Embryonic facial prominence (tissue), 1 donor: Measurements from ENCODE around the gene NFX1.
"Not testable (repeated sequence)": the region's sequence is repeated elsewhere in the genome, so short reads cannot be mapped to it uniquely, and the experiment has no call there.

Source experiments
- DNase-seq: peaks from one replicate; pipeline ENCODE4 v3.0.0-alpha.2; 2016; ENCODE audit errors: extremely low spot score

NFX1 gene

GRCh38 chr9:33310748-33311147 lies 20.4 kb downstream of the NFX1 start:
- DNase-seq: no peak

GRCh38 chr9:33311953-33312352 lies 21.6 kb downstream of the NFX1 start:
- DNase-seq: no peak

GRCh38 chr9:33315371-33315770 lies 25.1 kb downstream of the NFX1 start:
- no peak for DNase-seq

GRCh38 chr9:33317136-33317535 lies 26.8 kb downstream of the NFX1 start:
- DNase-seq: not testable (repeated sequence)

- no peak for DNase-seq
Observed at GRCh38 chr9:33318225-33318624, 27.9 kb downstream of the NFX1 start.

- DNase-seq: no peak
Observed at GRCh38 chr9:33318781-33319180, 28.5 kb downstream of the NFX1 start.

- no peak for DNase-seq
Observed at GRCh38 chr9:33320230-33320567, 29.9 kb downstream of the NFX1 start.

DNA sequence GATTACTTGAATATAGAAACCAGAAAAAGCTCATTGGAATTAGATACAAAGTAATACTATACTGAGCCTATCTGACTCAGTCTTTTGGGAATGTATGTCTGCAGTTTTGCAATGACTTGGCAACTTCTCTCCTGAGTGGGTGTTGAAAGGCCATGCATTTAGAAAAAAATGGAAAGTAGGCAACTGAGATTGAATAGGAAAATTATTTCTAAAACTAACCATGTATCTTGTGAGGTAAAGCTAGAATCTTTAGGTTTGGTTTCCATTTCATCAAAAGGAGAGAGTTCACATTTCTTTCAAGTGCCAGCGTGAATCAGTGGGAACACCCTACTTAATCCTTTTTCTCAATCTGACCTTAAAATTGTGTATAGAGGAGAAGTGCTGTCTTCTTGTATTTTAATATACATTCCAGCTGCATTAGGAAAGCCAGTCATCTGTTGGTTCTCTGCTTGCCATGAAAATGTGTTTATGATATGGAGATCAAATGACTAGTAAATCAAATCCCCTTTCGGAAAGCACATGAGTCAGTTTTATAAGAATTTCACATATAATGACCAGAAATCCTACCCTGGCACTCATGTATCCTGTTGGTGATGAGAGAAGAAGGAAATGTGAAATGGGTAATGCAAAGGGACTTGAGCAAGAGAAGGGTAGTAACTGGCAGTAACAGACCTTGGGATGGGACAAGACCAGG lies 30.4 kb downstream of the NFX1 start:
- DNase-seq: no peak

- no peak for DNase-seq
Observed at GRCh38 chr9:33329117-33329563, 38.8 kb downstream of the NFX1 start.

DNA sequence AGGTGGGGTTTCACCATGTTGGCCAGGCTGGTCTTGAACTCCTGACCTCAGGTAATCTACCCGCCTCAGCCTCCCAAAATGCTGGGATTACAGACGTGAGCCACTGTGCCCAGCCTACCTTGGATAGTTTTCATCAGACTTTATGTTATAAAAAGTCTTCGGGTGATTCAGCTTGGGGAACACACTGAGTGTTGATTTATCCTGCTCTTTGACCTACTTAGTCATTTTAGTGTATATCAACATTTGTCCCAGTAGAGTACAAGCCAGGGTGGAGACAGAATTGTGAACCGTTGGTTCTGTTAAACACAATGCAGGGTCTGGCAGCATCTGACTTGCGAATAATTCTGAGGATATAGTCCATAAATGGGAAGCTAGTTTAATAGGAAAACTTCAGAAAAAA lies 39.7 kb downstream of the NFX1 start:
- DNase-seq: no peak

GRCh38 chr9:33331377-33331891 lies 41.1 kb downstream of the NFX1 start:
- no peak for DNase-seq

GRCh38 chr9:33332011-33332410 lies 41.7 kb downstream of the NFX1 start:
- no peak for DNase-seq

DNA sequence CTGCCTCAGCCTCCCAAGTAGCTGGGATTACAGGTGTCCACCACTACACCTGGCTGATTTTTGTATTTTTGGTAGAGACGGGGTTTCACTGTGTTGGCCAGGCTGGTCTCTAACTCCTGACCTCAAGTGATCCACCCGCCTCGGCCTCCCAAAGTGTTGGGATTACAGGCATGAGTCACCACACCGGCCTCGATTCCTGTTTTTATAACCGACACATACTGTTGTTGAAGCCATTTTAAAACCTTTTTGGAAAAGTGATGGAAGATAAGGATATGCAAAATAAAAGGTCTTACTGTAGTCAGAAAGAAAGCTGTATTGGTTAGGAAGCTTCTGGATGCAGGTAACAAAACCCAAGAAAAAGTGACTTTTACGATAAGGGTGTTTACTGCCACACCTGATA lies 42.6 kb downstream of the NFX1 start:
- not testable (repeated sequence) for DNase-seq

- DNase-seq: no peak
Observed at GRCh38 chr9:33340186-33340585, 49.9 kb downstream of the NFX1 start.

DNA sequence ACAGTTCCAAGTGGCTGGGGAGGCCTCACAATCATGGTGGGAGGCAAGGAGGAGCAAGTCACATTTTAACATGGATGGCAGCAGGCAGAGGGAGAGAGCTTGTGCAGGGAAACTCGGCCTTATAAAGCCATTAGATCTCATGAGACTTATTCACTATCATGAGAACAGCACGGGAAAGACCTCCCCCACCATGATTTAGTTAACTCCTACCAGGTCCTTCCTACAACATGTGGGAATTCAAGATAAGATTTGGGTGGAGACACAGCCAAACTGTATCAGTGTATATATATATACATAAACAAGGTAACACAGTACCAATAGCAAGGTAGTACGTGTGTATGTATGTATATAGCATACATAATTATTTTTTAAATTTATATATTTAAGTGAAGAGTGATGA lies 50.9 kb downstream of the NFX1 start:
- no peak for DNase-seq

DNA sequence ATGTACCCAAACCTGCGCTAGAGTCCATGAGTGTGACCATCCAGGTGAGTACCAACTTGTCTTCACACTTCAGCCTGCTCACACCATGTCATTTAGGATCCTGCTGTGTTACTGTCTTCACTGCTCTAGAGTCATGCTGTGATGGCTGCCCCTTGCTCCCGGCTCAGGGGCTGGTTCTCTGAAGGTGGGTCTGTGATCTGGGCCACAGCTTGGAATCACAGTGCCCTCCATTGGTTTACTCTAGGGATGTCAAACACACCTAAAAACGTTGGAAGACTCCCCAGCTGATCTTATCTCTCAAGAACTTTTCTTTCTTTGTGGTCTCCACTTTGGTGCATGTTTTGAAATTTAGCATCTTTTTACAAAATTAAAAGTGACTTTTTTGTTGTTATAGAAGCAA lies 53.8 kb downstream of the NFX1 start:
- no peak for DNase-seq

- no peak for DNase-seq
Observed at GRCh38 chr9:33346564-33346963, 56.2 kb downstream of the NFX1 start.

DNA sequence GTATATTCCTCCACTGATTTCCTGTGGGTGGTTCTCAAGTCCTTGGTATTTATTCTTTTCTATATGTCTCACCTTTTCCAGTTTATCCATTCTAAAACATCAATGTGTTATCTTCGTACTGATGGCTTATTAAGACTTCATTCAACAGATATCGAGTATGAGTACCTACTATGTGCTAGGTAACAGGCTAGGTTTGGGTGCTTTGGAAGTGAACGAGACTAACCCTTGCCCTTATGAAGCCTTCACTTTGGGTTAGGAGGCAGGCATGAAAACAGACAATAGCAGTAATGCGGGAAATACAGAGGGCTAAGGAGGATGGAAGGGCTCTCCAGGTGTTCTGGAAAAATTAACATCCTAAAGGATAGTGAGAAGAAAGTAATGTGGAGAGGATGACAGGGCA lies 58.7 kb downstream of the NFX1 start:
- no peak for DNase-seq

DNA sequence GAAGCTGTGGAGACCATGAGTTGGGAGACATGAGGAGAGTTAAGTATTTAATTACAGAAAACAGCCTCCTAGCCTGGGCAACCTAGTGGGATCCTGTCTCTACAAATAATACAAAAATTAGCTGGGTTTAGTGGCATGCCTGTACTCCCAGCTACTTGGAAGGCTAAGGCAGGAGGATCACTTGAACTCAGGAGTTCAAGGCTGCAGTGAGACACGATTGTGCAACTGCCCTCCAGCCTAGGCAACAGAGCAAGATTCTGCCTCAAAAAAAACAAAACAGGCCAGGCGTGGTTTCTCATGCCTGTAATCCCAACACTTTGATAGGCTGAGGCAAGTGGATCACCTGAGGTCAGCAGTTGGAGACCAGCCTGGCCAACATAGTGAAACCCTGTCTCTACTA lies 59.4 kb downstream of the NFX1 start:
- no peak for DNase-seq

GRCh38 chr9:33350310-33350709 lies 60.0 kb downstream of the NFX1 start:
- no peak for DNase-seq

DNA sequence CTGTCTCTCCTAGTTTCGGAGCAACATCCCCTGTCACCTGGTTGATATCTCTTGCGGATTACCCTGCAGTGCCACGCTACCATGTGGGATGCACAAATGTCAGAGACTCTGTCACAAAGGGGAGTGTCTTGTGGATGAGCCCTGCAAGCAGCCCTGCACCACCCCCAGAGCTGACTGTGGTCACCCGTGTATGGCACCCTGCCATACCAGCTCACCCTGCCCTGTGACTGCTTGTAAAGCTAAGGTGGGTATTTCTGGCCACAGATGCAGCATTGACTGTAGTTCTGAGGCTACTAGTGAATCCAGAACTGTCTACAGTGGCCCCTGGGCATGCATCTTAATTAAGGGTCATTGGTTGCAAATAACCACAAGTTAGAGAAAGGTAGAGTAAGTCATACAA lies 61.2 kb downstream of the NFX1 start:
- no peak for DNase-seq

- no peak for DNase-seq
Observed at GRCh38 chr9:33354651-33355211, 64.4 kb downstream of the NFX1 start.

DNA sequence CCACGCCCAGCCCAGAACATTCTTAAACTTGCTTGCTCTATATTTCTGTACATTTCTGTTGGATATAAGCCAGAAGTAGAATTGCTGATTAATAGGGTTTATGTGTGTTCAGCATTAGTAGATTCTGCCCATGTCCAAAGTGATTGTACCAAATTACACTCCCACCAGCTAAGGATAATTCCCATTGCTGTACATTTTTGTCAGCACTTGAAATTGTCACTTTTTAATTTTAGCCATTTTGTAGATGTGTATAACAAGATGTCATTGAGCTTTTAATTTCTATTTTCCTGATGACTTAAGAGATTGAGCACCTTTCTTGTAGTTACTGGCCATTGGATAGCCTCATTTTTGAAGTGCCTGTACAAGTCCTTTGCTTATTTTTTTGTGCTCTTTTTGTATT lies 65.6 kb downstream of the NFX1 start:
- DNase-seq: no peak

- not testable (repeated sequence) for DNase-seq
Observed at GRCh38 chr9:33358641-33359040, 68.3 kb downstream of the NFX1 start.
